Ovary (tissue), 3 donors: ENCODE measurements around the gene TET1.
"Not testable (repeated sequence)": the region's sequence is repeated elsewhere in the genome, so short reads cannot be mapped to it uniquely, and the experiment has no call there.

Experiments used
- CTCF ChIP-seq, 3 donors: fragments of 450-650 bp in 2 of 3; fragments of 200-600 bp in 1 of 3; IDR thresholded peaks; one replicate each; pipeline versions ENCODE4 v1.5.1 to v1.8.0; 2016 to 2022; ENCODE audit warnings: antibody characterized with exemption in 3 of 3, mild to moderate bottlenecking in 1 of 3
- POLR2A ChIP-seq: fragments of 450-650 bp; IDR thresholded peaks from one replicate; pipeline ENCODE4 v1.6.1; 2017; ENCODE audit warnings: antibody characterized with exemption, mild to moderate bottlenecking, moderate library complexity
- donor health status: DM: no; HTN: no; CAD: no.

GRCh38 chr10:68613974-68614373, 53.8 kb downstream of the TET1 start:
- TF ChIP-seq CTCF (IDR thresholded peaks at IDR 0.05); POLR2A: not testable (repeated sequence)
